D341Med (cell line): ENCODE measurements around the gene PTPRT.
A peak's percentile ranks its signal among the peaks of the same experiment; 100 is the strongest.

Source experiments
- DNase-seq: peaks from one replicate; pipeline ENCODE4 v3.0.0; 2012; ENCODE audit warnings: low spot score

Gene PTPRT

GRCh38 chr20:42714298-42715141, 475.2 kb downstream of the PTPRT start:
- no peak for DNase-seq

GRCh38 chr20:42708266-42708665, 481.4 kb downstream of the PTPRT start:
- no peak for DNase-seq

GRCh38 chr20:42706759-42707158, 482.9 kb downstream of the PTPRT start:
- no peak for DNase-seq

- no peak for DNase-seq
These were observed 484.2 kb downstream of the PTPRT start for GRCh38 chr20:42705550-42705949.

GRCh38 chr20:42703744-42704143, 486.0 kb downstream of the PTPRT start:
- DNase-seq: no peak

GRCh38 chr20:42701948-42702347, 487.8 kb downstream of the PTPRT start:
- DNase-seq: no peak

GRCh38 chr20:42700372-42700771, 489.3 kb downstream of the PTPRT start:
- DNase-seq: no peak

- DNase-seq: no peak
These were observed 491.7 kb downstream of the PTPRT start for GRCh38 chr20:42697962-42698361.

GRCh38 chr20:42690842-42691437, 498.8 kb downstream of the PTPRT start:
- DNase-seq: peak; percentile 20

GRCh38 chr20:42688576-42688975, 501.1 kb downstream of the PTPRT start:
- DNase-seq: no peak

GRCh38 chr20:42686057-42686456, 503.6 kb downstream of the PTPRT start:
- DNase-seq: no peak

GRCh38 chr20:42678895-42679294, 510.8 kb downstream of the PTPRT start:
- DNase-seq: no peak

GRCh38 chr20:42656130-42656529, 533.6 kb downstream of the PTPRT start:
- DNase-seq: no peak

- no peak for DNase-seq
These were observed 537.4 kb downstream of the PTPRT start for GRCh38 chr20:42652266-42652665.

- DNase-seq: no peak
These were observed 539.4 kb downstream of the PTPRT start for GRCh38 chr20:42650191-42650746.

GRCh38 chr20:42649748-42650147, 540.0 kb downstream of the PTPRT start:
- DNase-seq: no peak

GRCh38 chr20:42646250-42646649, 543.5 kb downstream of the PTPRT start:
- no peak for DNase-seq

GRCh38 chr20:42641886-42642285, 547.8 kb downstream of the PTPRT start:
- DNase-seq: no peak

- no peak for DNase-seq
These were observed 550.6 kb downstream of the PTPRT start for GRCh38 chr20:42639140-42639539.

- DNase-seq: no peak
These were observed 553.9 kb downstream of the PTPRT start for GRCh38 chr20:42635699-42636411.

GRCh38 chr20:42634156-42634555, 555.5 kb downstream of the PTPRT start:
- no peak for DNase-seq

- no peak for DNase-seq
These were observed 561.0 kb downstream of the PTPRT start for GRCh38 chr20:42628683-42629082.

GRCh38 chr20:42613076-42613475, 576.6 kb downstream of the PTPRT start:
- DNase-seq: no peak
